MM.1S (cell line): ENCODE results near the gene FAM118A.
"Not testable (repeated sequence)": the region's sequence is repeated elsewhere in the genome, so short reads cannot be mapped to it uniquely, and the experiment has no call there.

ENCODE experiments used
- DNase-seq: peaks from one replicate; pipeline ENCODE4 v3.0.0-alpha.2; 2015
- H2AFZ ChIP-seq: fragments of 300-600 bp; sonication (generic); 2 replicates; pipeline ENCODE4 v1.6.0; 2016; ENCODE audit warnings: antibody characterized with exemption, low read length
- H3F3A ChIP-seq: fragments of 300-600 bp; sonication (generic); 2 replicates; pipeline ENCODE4 v1.6.1; 2016; ENCODE audit warnings: mild to moderate bottlenecking, antibody characterized with exemption, low read length, moderate library complexity, mixed read lengths; ENCODE audit not compliant: insufficient read depth
- H3K27ac ChIP-seq: fragments of 300-600 bp; sonication (generic); 2 replicates; pipeline ENCODE4 v1.5.1; 2016; ENCODE audit warnings: mild to moderate bottlenecking, low read length
- H3K27me3 ChIP-seq: fragments of 300-600 bp; sonication (generic); replicated peaks from 2 replicates; pipeline ENCODE4 v1.6.0; 2016; ENCODE audit warnings: low read length; ENCODE audit not compliant: insufficient read depth
- H3K36me3 ChIP-seq: fragments of 300-600 bp; sonication (generic); replicated peaks from 2 replicates; pipeline ENCODE4 v1.6.1; 2016; ENCODE audit warnings: mild to moderate bottlenecking, low read length, mixed read lengths; ENCODE audit not compliant: insufficient read depth
- H3K4me1 ChIP-seq: fragments of 300-600 bp; sonication (generic); 2 replicates; pipeline ENCODE4 v1.6.1; 2016; ENCODE audit warnings: low read length, mixed read lengths
- H3K4me2 ChIP-seq: fragments of 300-600 bp; sonication (generic); 2 replicates; pipeline ENCODE4 v1.6.0; 2016; ENCODE audit warnings: low read depth, low read length
- H3K4me3 ChIP-seq: fragments of 300-600 bp; sonication (generic); 2 replicates; pipeline ENCODE4 v1.5.1; 2016; ENCODE audit warnings: low read length, mixed read lengths
- H3K79me2 ChIP-seq: fragments of 300-600 bp; sonication (generic); 2 replicates; pipeline ENCODE4 v1.6.1; 2016; ENCODE audit warnings: mixed run types, low read length, mixed read lengths
- H3K9ac ChIP-seq: fragments of 300-600 bp; sonication (generic); 2 replicates; pipeline ENCODE4 v1.6.1; 2016; ENCODE audit warnings: low read length, mixed read lengths
- H3K9me2 ChIP-seq: fragments of 300-600 bp; sonication (generic); replicated peaks from 2 replicates; pipeline ENCODE4 v1.6.1; 2016; ENCODE audit warnings: mild to moderate bottlenecking, low read length, mixed read lengths; ENCODE audit not compliant: insufficient read depth
- H3K9me3 ChIP-seq: fragments of 300-600 bp; sonication (generic); replicated peaks from 2 replicates; pipeline ENCODE4 v1.6.1; 2016; ENCODE audit warnings: mild to moderate bottlenecking, low read length, mixed read lengths; ENCODE audit not compliant: insufficient read depth
- H4K20me1 ChIP-seq: fragments of 300-600 bp; sonication (generic); 2 replicates; pipeline ENCODE4 v1.6.1; 2016; ENCODE audit warnings: mild to moderate bottlenecking, low read length, moderate library complexity, mixed read lengths; ENCODE audit not compliant: insufficient read depth
- EZH2 ChIP-seq: fragments of 300-600 bp; sonication (generic); optimal IDR thresholded peaks from 2 replicates; pipeline ENCODE3; 2017; ENCODE audit warnings: low read depth, mild to moderate bottlenecking, antibody characterized with exemption, low read length, mixed read lengths
- EZH2phosphoT487 ChIP-seq: fragments of 300-600 bp; sonication (generic); IDR thresholded peaks from 2 replicates; pipeline ENCODE4 v1.6.1; 2018; ENCODE audit warnings: antibody characterized with exemption, low read length
- TF ChIP-seq, protein P1 (sequence below): fragments of 300-600 bp; sonication (generic); IDR thresholded peaks from 2 replicates; pipeline ENCODE4 v1.5.1; 2016; ENCODE audit warnings: antibody characterized with exemption, low read length, mixed read lengths

The FAM118A gene

DNA sequence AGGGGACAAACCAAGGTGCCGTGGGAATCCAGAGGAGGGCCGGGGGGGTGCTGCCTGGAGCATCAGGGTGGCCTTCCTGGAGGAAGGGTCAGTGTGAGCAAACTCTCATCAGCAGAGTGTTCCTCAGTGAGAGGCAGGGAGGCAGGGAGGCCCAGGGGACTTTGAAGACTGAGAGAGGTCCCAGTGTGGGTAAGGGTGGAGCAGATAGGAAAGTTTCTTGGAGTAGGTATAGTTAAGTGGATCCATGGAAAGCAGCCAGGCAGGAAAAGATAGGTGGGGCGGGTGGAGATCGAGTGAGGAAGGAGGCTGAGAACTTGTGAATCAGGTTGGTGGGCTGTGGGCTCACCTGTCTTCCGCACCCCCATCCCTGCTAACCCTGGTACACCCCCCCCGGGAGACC is 15.7 kb upstream of the FAM118A start:
- no peaks in the 10 kb centered on the region for H3K9me3 ChIP-seq
- no peak overlapping the region for H3K4me2 ChIP-seq
- no peaks in the 10 kb centered on the region for H4K20me1 ChIP-seq
- no peak for DNase-seq
- no peaks in the 10 kb centered on the region for H3F3A ChIP-seq
- no peak overlapping the region for H3K27ac ChIP-seq
- no peaks in the 10 kb centered on the region for H3K9me2 ChIP-seq
- no peaks in the 10 kb centered on the region for H3K79me2 ChIP-seq
- no peaks in the 10 kb centered on the region for H3K4me1 ChIP-seq
- H3K27me3 ChIP-seq: peaks cover 4% of the 10 kb centered on the region
- no peak overlapping the region for H3K9ac ChIP-seq
- H3K36me3 ChIP-seq: no peaks in the 10 kb centered on the region
- TF ChIP-seq EZH2 (no peak), EZH2phosphoT487 (no peak)
- TF ChIP-seq, protein P1, sequence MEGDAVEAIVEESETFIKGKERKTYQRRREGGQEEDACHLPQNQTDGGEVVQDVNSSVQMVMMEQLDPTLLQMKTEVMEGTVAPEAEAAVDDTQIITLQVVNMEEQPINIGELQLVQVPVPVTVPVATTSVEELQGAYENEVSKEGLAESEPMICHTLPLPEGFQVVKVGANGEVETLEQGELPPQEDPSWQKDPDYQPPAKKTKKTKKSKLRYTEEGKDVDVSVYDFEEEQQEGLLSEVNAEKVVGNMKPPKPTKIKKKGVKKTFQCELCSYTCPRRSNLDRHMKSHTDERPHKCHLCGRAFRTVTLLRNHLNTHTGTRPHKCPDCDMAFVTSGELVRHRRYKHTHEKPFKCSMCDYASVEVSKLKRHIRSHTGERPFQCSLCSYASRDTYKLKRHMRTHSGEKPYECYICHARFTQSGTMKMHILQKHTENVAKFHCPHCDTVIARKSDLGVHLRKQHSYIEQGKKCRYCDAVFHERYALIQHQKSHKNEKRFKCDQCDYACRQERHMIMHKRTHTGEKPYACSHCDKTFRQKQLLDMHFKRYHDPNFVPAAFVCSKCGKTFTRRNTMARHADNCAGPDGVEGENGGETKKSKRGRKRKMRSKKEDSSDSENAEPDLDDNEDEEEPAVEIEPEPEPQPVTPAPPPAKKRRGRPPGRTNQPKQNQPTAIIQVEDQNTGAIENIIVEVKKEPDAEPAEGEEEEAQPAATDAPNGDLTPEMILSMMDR: no peak
- no peak overlapping the region for H2AFZ ChIP-seq
- no peak overlapping the region for H3K4me3 ChIP-seq

DNA sequence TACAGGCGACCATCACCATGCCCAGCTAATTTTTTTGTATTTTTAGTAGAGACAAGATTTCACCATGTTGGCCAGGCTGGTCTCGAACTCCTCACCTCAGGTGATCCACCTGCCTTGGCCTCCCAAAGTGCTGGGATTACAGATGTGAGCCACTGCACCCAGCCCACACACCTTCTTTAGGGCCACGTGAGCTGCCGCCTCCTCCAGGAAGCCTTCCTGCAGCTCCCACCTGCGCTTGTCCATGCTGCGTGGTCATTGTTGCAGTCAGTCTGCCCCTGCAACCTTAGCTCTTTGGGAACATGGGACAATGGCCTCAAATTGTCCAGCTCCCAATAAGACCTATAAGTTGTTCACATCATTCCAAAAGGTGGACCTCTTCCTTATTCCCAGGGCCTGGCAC is 14.7 kb upstream of the FAM118A start:
- not testable (repeated sequence) for H3K79me2 ChIP-seq, H4K20me1 ChIP-seq, H3F3A ChIP-seq, H3K27me3 ChIP-seq, H3K36me3 ChIP-seq, H3K4me3 ChIP-seq, H3K9me2 ChIP-seq, DNase-seq, H3K9ac ChIP-seq, H3K4me2 ChIP-seq, H3K4me1 ChIP-seq, H2AFZ ChIP-seq, H3K9me3 ChIP-seq, H3K27ac ChIP-seq

DNA sequence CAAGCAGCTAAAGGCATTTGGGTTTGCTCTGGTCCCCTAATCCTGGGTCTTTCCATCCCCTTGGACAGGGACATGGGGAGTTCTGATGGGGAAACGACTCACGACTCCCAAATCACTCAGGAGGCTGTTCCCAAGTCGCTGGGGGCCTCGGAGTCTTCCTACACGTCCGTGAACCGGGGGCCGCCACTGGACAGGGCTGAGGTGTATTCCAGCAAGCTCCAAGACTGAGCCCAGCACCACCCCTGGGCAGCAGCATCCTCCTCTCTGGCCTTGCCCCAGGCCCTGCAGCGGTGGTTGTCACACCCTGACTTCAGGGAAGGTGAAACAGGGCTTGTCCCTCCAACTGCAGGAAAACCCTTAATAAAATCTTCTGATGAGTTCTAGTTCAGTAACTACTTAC is 14.2 kb upstream of the FAM118A start:
- H3K4me2 ChIP-seq: no peak overlapping the region
- DNase-seq: no peak
- H3K9me3 ChIP-seq: no peaks in the 10 kb centered on the region
- TF ChIP-seq EZH2: no peak
- no peak for TF ChIP-seq EZH2phosphoT487
- TF ChIP-seq, protein P1: no peak
- H3K27ac ChIP-seq: no peak overlapping the region
- no peaks in the 10 kb centered on the region for H3F3A ChIP-seq
- no peaks in the 10 kb centered on the region for H3K4me1 ChIP-seq
- H3K79me2 ChIP-seq: no peaks in the 10 kb centered on the region
- peaks cover 4% of the 10 kb centered on the region for H3K27me3 ChIP-seq
- H3K36me3 ChIP-seq: no peaks in the 10 kb centered on the region
- H3K9ac ChIP-seq: no peak overlapping the region
- H4K20me1 ChIP-seq: no peaks in the 10 kb centered on the region
- no peak overlapping the region for H2AFZ ChIP-seq
- no peak overlapping the region for H3K4me3 ChIP-seq
- no peaks in the 10 kb centered on the region for H3K9me2 ChIP-seq

DNA sequence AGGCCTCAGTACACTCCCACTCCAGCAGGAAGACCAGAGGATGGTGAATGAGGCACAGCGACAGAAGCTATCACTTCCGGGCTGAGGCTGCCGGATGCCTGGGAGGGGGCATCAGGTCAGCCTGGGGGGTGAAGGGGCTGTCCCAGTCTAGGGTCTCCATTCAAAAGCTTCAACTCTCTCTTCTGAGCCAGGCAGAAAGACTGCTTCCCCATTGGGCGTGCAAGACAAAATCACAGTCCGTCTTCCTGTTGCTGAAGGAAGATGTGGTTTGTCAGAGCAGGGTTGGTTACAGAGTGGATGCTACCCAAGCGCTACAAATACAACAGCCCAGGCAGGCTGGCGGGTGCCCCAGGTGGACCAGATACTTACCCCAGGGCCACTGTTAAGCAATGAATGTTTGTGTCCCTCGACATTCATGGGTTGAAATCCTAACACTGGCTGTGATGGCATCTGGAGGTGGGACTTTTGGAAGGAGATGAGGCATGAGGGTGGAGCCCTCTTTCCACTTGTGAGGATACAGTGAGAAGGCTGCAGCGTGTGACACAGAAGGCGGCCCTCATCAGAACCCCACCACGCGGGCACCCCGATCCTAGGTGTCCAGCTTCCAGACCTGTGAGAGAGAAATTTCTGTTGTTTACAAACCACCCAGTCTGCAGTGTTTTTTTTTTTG is 13.0 kb upstream of the FAM118A start:
- Histone ChIP-seq H2AFZ (no peak overlapping the region), H3K4me1 (no peaks in the 10 kb centered on the region), H3K9me3 (no peaks in the 10 kb centered on the region), H3K9me2 (no peaks in the 10 kb centered on the region), H3K36me3 (no peaks in the 10 kb centered on the region), H3K27me3 (peaks cover 4% of the 10 kb centered on the region), H4K20me1 (no peaks in the 10 kb centered on the region), H3K9ac (no peak overlapping the region), H3K27ac (no peak overlapping the region), H3F3A (no peaks in the 10 kb centered on the region), H3K79me2 (no peaks in the 10 kb centered on the region), H3K4me2 (no peak overlapping the region), H3K4me3 (no peak overlapping the region)
- TF ChIP-seq EZH2phosphoT487: no peak
- TF ChIP-seq EZH2: no peak
- TF ChIP-seq, protein P1: no peak
- no peak for DNase-seq
